ENCODE data around the gene PAX2.

The PAX2 gene

GRCh38 chr10:100811752-100812750 is 66.7 kb downstream of the PAX2 start:
- DNase-seq, result peak in 1 of 51 donors; percentile 7

DNA sequence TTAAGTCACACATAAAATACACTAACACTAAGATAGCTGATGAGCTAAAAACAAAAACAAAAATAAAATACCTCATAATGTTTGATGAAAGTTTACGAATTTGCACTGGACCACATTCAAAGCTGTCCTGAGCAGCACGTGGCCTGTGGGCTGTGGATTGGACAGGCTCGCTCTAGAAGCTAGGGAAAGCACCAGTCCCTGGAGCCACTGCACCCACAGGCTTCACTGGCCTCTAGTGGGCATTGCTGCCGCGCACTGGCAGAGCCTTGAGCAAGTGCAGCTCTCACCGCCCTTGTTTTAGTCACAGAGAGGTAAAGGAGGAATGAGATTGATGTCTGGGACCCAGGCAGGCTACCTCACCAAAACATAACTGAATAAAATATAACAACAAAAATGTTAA is 67.6 kb downstream of the PAX2 start:
- DNase-seq, result no peak

- DNase-seq, result no peak
Observed at GRCh38 chr10:100814751-100815474, 69.5 kb downstream of the PAX2 start.

DNA sequence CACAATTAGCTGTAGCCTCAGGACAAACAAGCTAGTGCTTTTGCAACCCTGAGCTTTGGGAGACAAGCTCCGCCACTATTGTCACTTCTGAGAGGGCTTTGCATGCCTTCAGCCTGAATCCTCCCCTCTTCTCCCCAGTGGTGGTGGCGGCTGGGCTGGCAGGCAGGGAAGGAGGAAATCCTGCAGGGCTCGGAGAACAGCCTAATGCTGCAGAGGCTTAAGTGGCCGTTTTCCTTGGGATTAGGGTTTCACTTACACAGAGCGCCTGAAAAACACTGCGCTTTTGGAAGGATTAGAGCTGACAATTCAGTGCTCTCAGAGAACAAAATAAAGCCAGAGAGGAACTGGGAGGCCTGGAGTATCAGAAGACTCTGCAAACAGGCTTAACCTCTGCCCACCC is 71.3 kb downstream of the PAX2 start:
- DNase-seq, result no peak

DNA sequence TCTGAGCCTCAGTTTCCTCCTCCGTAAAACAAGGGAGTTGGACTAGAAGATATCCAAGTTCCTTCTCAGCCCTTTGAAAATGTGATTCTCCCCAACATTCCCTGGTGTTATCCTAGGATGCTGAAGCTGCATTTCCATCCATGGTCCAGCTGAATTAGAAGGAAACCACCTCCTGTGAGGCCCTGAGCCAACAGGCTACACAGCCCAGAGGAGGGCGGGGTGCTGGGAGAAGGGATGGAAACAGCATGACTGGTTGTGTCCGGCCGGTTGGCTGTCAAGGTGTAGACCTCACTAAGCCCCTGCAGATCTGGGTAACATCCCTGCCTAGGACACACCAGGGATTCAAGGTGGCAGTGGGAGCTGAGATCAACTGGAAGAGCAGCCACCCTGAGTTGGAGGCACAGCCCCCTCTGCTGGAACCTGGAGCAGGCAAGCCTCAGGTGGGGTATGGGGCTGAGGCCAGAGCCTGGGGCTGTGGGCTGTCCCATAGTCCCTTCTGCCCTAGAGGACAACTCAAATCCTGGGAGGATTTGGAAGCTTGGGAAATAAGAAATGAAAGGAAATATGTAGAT is 72.0 kb downstream of the PAX2 start:
- no peak for DNase-seq

GRCh38 chr10:100819424-100819823 is 74.0 kb downstream of the PAX2 start:
- DNase-seq, result no peak

DNA sequence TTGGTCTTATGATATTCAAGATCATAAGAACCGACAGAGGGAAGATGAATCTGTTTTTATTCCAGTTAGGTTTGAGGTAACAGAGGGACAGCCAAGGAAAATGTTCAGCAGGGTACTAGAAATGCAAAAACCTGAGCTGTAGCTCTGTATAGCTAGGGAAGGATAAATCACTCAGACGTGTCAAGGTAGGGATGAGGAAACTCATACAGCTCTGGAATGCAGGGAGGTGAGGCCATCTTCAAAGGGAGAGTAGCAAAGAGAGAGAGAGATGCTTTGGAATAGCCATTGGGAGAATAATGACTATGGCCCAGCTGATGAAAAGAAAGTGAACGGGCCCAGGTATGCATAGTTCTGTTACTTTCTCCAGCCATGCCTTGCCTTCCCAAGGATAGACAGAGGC is 77.8 kb downstream of the PAX2 start:
- DNase-seq, result no peak

- DNase-seq, result no peak
Observed at GRCh38 chr10:100824886-100825285, 79.5 kb downstream of the PAX2 start.

- DNase-seq, result no peak
Observed at GRCh38 chr10:100825325-100825875, 80.0 kb downstream of the PAX2 start.

DNA sequence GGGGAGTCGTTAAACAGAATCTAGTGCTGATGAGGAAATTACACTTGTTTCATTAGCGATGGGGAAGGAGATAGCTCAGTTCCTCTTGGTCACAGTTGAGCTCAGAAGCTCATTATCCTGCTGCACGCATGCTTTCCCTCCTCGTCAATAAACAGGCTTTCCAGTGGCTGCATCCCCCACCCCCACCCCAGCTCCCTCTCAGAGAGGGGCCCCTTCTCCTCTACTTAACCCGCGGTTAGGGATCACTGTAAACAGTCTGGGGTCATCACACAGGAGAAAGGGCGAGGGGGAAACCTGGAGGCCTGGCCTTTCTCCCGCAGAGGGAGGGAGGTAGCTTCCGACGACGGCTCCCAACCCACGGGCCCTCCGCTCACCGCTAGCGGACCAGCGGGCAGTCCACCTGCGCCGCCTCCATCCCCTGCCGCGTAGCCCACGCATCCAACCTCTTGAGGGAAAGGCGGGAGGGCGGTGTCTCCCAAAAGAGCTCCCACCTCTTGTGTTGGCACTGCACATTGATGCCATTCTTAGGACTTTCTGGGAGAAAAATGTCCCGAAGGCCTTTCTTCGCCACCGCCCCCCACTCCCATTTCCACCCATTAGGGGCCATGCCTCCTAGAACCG is 80.8 kb downstream of the PAX2 start:
- DNase-seq, result no peak

- DNase-seq, result no peak
Observed at GRCh38 chr10:100826661-100826982, 81.2 kb downstream of the PAX2 start.

DNA sequence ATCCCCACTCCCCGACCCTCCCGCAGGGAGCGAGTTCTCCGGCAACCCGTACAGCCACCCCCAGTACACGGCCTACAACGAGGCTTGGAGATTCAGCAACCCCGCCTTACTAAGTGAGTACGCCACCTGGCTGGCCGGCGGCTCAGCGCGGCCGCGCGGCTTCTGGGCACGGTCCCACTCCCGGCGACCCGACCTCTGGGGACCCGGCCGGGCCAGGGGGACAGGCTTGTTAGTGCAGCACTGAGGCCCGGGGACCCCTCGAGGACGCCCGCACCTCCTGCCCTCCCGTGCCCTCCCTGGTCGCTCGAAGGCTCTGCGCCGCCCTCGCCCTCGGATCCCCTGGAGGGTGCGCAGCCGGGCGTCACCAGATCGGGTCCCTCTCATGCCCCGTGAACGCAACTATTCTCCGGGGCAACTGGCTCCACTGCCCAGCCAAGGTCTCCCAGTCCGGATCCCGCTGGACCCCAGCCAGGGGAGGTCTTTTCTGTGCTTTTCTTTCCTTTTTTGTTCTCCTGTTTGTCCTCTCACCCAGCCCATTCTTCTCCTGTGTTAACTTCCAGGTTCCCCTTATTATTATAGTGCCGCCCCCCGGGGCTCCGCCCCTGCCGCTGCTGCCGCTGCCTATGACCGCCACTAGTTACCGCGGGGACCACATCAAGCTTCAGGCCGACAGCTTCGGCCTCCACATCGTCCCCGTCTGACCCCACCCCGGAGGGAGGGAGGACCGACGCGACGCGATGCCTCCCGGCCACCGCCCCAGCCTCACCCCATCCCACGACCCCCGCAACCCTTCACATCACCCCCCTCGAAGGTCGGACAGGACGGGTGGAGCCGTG is 81.8 kb downstream of the PAX2 start:
- DNase-seq, result peak in 2 of 51 donors; percentile 1 to 4

DNA sequence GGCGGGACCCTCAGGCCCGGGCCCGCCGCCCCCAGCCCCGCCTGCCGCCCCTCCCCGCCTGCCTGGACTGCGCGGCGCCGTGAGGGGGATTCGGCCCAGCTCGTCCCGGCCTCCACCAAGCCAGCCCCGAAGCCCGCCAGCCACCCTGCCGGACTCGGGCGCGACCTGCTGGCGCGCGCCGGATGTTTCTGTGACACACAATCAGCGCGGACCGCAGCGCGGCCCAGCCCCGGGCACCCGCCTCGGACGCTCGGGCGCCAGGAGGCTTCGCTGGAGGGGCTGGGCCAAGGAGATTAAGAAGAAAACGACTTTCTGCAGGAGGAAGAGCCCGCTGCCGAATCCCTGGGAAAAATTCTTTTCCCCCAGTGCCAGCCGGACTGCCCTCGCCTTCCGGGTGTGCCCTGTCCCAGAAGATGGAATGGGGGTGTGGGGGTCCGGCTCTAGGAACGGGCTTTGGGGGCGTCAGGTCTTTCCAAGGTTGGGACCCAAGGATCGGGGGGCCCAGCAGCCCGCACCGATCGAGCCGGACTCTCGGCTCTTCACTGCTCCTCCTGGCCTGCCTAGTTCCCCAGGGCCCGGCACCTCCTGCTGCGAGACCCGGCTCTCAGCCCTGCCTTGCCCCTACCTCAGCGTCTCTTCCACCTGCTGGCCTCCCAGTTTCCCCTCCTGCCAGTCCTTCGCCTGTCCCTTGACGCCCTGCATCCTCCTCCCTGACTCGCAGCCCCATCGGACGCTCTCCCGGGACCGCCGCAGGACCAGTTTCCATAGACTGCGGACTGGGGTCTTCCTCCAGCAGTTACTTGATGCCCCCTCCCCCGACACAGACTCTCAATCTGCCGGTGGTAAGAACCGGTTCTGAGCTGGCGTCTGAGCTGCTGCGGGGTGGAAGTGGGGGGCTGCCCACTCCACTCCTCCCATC is 82.7 kb downstream of the PAX2 start:
- DNase-seq, result peak in 2 of 51 donors; percentile 7 to 14

DNA sequence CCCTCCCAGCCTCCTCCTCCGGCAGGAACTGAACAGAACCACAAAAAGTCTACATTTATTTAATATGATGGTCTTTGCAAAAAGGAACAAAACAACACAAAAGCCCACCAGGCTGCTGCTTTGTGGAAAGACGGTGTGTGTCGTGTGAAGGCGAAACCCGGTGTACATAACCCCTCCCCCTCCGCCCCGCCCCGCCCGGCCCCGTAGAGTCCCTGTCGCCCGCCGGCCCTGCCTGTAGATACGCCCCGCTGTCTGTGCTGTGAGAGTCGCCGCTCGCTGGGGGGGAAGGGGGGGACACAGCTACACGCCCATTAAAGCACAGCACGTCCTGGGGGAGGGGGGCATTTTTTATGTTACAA is 83.3 kb downstream of the PAX2 start:
- no peak for DNase-seq

DNA sequence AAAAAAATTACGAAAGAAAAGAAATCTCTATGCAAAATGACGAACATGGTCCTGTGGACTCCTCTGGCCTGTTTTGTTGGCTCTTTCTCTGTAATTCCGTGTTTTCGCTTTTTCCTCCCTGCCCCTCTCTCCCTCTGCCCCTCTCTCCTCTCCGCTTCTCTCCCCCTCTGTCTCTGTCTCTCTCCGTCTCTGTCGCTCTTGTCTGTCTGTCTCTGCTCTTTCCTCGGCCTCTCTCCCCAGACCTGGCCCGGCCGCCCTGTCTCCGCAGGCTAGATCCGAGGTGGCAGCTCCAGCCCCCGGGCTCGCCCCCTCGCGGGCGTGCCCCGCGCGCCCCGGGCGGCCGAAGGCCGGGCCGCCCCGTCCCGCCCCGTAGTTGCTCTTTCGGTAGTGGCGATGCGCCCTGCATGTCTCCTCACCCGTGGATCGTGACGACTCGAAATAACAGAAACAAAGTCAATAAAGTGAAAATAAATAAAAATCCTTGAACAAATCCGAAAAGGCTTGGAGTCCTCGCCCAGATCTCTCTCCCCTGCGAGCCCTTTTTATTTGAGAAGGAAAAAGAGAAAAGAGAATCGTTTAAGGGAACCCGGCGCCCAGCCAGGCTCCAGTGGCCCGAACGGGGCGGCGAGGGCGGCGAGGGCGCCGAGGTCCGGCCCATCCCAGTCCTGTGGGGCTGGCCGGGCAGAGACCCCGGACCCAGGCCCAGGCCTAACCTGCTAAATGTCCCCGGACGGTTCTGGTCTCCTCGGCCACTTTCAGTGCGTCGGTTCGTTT is 83.9 kb downstream of the PAX2 start:
- no peak for DNase-seq

GRCh38 chr10:100829933-100830727 is 84.7 kb downstream of the PAX2 start:
- DNase-seq, result no peak

DNA sequence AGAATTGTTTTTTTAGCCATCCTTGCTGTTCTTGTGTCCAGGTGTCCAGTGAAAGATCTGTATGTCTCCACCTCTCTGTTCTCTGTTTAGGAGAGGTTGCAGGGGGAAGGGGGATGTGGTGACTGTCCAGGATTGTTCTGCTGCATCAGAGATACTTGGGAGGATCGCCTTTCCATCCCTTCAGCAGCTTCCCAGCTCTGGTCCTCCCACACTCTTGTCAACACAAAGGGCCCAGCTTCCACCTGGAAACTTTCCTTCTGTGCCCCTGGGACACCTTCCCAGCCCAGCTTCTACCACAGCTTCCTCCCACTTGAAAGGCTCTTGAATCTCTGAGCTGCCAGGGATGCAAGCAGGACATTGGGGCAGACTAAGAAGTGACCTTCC is 85.3 kb downstream of the PAX2 start:
- no peak for DNase-seq

GRCh38 chr10:100831742-100832141 is 86.4 kb downstream of the PAX2 start:
- DNase-seq, result no peak
